ENCODE results near the gene APBA1.

Gene APBA1

DNA sequence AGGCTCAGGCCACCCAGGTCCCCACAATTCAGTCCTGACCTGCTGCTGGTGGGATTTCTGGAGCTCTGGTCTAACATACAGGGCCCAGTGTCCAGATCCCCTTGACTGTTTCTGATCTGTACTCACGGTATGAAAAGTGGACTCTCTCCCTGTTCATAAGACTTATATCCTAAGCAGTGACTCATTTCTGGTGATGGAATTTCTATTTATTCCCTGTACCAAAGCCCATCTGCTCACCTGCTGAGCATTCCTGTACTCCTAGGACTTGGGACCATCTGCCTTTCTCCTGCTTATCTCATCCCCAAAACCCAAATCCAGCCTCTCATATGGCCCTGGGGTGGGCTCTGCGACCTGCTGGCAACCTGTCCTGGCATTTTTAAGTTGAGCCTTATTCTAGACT is 86.6 kb downstream of the APBA1 start:
- no peaks in the 10 kb centered on the region for H3K36me3 ChIP-seq (ENCODE audit: control insufficient read depth in 1 of 2, insufficient read depth in 2 of 2, low read length in 2 of 2)
- no peaks in the 10 kb centered on the region for H3K9me3 ChIP-seq (ENCODE audit: control insufficient read depth in 1 of 2, low read length in 2 of 2)
- no peaks in the 10 kb centered on the region for H3K4me1 ChIP-seq (ENCODE audit: control insufficient read depth in 1 of 2, insufficient read depth in 2 of 2, low read length in 2 of 2)
- H3K4me3 ChIP-seq (ENCODE audit: low read depth in 1 of 2, low read length in 2 of 2), result no peak overlapping the region
- no peak overlapping the region for H3K27ac ChIP-seq (ENCODE audit: low read length)
- no peaks in the 10 kb centered on the region for H3K27me3 ChIP-seq (ENCODE audit: low read depth, low read length)

DNA sequence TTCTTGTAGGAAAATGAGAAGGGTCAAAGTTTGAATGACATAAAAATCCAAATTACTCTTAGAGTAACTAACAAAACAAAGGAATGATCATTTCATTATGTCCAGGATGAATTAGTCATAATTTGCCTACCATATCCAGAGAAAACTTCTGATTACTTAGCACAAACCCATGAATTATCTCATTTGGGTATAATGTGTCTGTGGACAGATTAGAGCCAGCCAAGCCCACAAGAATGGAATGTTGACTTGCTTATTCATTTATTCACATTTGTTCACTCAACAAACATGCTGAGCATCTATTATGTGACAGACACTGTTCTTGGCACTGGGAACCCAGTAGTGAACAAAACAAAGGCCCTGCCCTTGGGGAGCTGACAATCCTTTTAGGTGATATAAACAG is 87.4 kb downstream of the APBA1 start:
- no peak overlapping the region for H3K4me3 ChIP-seq (ENCODE audit: low read depth in 1 of 2, low read length in 2 of 2)
- no peaks in the 10 kb centered on the region for H3K9me3 ChIP-seq (ENCODE audit: control insufficient read depth in 1 of 2, low read length in 2 of 2)
- H3K36me3 ChIP-seq (ENCODE audit: control insufficient read depth in 1 of 2, insufficient read depth in 2 of 2, low read length in 2 of 2), result no peaks in the 10 kb centered on the region
- no peaks in the 10 kb centered on the region for H3K4me1 ChIP-seq (ENCODE audit: control insufficient read depth in 1 of 2, insufficient read depth in 2 of 2, low read length in 2 of 2)
- H3K27me3 ChIP-seq (ENCODE audit: low read depth, low read length), result no peaks in the 10 kb centered on the region
- no peak overlapping the region for H3K27ac ChIP-seq (ENCODE audit: low read length)

DNA sequence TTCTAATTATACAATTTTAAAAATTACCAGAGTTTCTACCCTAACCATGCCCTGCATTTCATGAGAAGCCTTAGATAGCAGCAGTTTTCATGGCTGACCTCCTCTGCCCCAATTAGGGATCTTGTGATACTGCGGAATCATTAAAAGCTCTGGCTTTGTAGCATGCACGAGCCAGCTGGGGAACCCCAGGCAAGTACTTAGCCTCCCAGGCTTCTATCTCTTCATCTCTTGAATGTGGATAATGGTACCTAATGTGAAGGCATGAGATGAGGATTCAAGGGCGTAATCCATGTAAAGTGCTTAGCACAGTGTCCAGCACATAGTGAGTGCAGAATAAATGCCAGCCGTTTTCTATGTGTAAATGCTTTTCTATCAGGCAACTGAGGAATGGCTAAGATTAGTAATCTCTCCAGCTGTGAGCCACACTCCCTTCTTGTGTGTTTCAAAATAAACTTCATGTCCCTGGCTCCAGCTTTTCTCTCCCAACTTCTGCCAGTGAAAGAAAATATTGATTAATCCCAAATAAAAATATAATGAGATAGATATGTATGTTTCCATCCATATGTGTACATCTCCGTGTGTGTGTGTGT is 88.4 kb downstream of the APBA1 start:
- Histone ChIP-seq H3K4me1 (ENCODE audit: control insufficient read depth in 1 of 2, insufficient read depth in 2 of 2, low read length in 2 of 2) (no peaks in the 10 kb centered on the region), H3K4me3 (ENCODE audit: low read depth in 1 of 2, low read length in 2 of 2) (no peak overlapping the region), H3K27me3 (ENCODE audit: low read depth, low read length) (no peaks in the 10 kb centered on the region), H3K36me3 (ENCODE audit: control insufficient read depth in 1 of 2, insufficient read depth in 2 of 2, low read length in 2 of 2) (no peaks in the 10 kb centered on the region), H3K9me3 (ENCODE audit: control insufficient read depth in 1 of 2, low read length in 2 of 2) (no peaks in the 10 kb centered on the region), H3K27ac (ENCODE audit: low read length) (no peak overlapping the region)

DNA sequence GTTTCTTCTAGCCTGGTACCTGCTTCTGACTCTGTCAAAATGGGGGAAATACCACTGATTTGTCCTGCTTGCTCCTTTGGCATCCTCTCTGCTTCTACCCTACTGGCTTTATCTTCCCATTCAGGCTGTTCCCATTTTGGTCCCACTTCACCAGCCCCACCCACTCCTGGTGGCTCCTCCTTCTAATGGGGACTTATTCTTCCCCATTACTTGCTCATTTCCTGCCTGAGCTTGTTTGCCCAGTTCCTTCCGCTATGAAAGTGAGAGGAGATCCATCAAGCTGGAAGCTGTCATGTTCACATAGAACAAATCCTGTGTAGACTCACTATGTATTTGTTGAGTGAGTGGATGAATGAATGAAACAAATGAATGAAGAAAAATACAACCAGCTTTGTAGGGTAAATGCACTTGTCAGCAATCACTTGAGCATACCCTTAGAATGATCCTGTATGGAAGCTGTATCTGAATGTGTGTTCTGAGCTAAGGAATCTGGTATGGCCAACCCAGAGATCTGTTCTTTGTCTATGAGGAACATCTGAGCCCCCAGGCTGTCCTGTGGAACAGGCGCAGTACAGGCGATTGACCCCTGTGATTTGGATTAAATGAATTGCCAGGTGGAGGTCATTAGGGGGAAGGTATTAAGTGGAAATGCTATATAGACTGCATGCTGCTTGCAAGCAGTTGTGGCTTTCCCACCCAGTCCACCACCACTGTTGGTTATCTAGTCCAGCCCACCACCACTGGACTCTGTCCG is 89.5 kb downstream of the APBA1 start:
- Histone ChIP-seq H3K27me3 (ENCODE audit: low read depth, low read length) (no peaks in the 10 kb centered on the region), H3K4me3 (ENCODE audit: low read depth in 1 of 2, low read length in 2 of 2) (no peak overlapping the region), H3K36me3 (ENCODE audit: control insufficient read depth in 1 of 2, insufficient read depth in 2 of 2, low read length in 2 of 2) (no peaks in the 10 kb centered on the region), H3K9me3 (ENCODE audit: control insufficient read depth in 1 of 2, low read length in 2 of 2) (no peaks in the 10 kb centered on the region), H3K27ac (ENCODE audit: low read length) (no peak overlapping the region), H3K4me1 (ENCODE audit: control insufficient read depth in 1 of 2, insufficient read depth in 2 of 2, low read length in 2 of 2) (no peaks in the 10 kb centered on the region)

DNA sequence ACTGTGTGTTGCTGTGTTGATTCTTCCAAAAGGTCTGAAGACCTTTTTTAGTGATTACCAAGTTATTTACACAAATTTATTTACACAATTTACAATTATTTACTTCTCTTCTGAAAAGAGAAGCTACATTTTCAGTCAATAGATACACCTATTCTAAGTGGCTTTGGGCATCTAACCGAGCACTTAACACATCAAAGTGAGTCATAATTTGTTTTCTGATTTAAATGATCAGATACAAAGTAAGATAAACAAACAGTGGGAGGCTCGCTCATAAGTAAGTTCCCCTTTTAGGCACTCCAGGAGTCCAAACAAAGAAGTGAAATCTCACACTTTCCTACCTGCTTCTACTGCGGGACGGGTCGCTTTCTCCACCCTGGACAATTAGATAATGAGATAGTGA is 90.2 kb downstream of the APBA1 start:
- Histone ChIP-seq H3K27me3 (ENCODE audit: low read depth, low read length) (no peaks in the 10 kb centered on the region), H3K4me1 (ENCODE audit: control insufficient read depth in 1 of 2, insufficient read depth in 2 of 2, low read length in 2 of 2) (no peaks in the 10 kb centered on the region), H3K9me3 (ENCODE audit: control insufficient read depth in 1 of 2, low read length in 2 of 2) (no peaks in the 10 kb centered on the region), H3K27ac (ENCODE audit: low read length) (no peak overlapping the region), H3K4me3 (ENCODE audit: low read depth in 1 of 2, low read length in 2 of 2) (no peak overlapping the region), H3K36me3 (ENCODE audit: control insufficient read depth in 1 of 2, insufficient read depth in 2 of 2, low read length in 2 of 2) (no peaks in the 10 kb centered on the region)

DNA sequence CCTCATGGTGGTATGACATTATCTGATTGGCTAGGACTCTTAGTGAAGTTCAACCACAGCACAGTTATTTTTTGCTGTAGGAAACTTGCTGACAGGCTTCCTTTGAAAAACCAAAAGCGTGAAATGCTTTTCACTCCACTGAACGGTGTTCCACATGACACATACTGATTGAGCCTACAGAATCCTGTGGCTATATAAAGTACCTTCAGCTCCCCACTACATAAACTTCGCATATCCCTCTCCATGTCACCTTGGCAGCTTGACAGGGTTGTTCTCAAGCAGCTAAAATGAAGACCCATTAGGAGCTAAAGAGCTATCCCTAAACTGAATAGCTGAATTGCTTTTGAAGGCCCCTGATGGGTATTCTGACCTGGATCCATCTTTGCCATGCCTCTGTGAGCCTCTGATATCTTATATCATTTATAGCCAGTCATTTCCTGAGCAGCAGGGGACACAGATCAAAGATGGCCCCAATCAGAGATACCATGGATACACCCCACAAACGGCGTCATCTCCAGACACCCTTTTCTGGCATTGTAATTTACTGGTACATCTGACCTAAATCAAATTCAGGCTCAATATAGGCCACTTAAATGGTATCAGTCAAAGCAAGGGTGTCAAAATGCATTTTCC is 91.5 kb downstream of the APBA1 start:
- H3K9me3 ChIP-seq (ENCODE audit: control insufficient read depth in 1 of 2, low read length in 2 of 2), result no peaks in the 10 kb centered on the region
- no peak overlapping the region for H3K27ac ChIP-seq (ENCODE audit: low read length)
- H3K27me3 ChIP-seq (ENCODE audit: low read depth, low read length), result no peaks in the 10 kb centered on the region
- no peaks in the 10 kb centered on the region for H3K4me1 ChIP-seq (ENCODE audit: control insufficient read depth in 1 of 2, insufficient read depth in 2 of 2, low read length in 2 of 2)
- H3K4me3 ChIP-seq (ENCODE audit: low read depth in 1 of 2, low read length in 2 of 2), result no peak overlapping the region
- no peaks in the 10 kb centered on the region for H3K36me3 ChIP-seq (ENCODE audit: control insufficient read depth in 1 of 2, insufficient read depth in 2 of 2, low read length in 2 of 2)

DNA sequence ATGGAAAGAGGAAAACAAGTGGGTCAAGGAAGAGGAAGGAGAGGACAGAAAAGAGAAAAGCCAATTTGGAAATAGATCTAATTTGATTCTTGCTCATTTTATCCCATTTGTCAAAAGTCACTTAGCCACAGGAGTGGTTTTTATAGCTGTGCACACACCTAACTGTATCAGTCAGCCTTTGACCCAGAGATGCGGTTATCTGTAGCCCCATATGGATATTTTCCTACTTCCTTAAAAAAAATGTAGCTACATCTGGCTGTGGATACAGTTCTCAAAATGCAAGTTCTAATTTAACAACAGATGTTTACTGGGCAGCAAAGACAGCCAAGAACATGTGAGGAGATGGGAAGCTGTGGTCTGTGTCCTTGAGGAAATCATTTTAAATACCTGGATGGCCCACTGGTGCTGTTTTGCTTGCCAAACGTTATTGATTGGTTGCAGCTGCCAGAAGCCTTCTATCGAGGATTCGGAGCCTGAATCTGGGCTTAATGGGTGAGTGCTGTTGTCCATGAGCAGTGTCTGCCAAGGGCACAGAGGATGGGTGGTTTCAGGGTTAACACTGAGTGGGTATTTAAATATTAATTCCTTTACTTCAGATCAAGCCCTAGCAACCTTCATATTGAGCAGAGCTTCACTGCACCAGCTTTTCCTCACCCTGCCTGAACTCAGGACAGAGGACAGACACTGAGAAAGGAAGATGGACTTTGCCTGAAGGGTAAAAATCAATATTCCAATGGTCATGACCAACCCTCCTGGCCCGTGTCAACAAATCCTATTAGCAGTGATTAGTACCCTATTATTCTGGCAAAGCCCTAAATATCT is 92.2 kb downstream of the APBA1 start:
- no peaks in the 10 kb centered on the region for H3K4me1 ChIP-seq (ENCODE audit: control insufficient read depth in 1 of 2, insufficient read depth in 2 of 2, low read length in 2 of 2)
- no peak overlapping the region for H3K4me3 ChIP-seq (ENCODE audit: low read depth in 1 of 2, low read length in 2 of 2)
- H3K9me3 ChIP-seq (ENCODE audit: control insufficient read depth in 1 of 2, low read length in 2 of 2), result no peaks in the 10 kb centered on the region
- H3K36me3 ChIP-seq (ENCODE audit: control insufficient read depth in 1 of 2, insufficient read depth in 2 of 2, low read length in 2 of 2), result no peaks in the 10 kb centered on the region
- H3K27me3 ChIP-seq (ENCODE audit: low read depth, low read length), result no peaks in the 10 kb centered on the region
- no peak overlapping the region for H3K27ac ChIP-seq (ENCODE audit: low read length)

DNA sequence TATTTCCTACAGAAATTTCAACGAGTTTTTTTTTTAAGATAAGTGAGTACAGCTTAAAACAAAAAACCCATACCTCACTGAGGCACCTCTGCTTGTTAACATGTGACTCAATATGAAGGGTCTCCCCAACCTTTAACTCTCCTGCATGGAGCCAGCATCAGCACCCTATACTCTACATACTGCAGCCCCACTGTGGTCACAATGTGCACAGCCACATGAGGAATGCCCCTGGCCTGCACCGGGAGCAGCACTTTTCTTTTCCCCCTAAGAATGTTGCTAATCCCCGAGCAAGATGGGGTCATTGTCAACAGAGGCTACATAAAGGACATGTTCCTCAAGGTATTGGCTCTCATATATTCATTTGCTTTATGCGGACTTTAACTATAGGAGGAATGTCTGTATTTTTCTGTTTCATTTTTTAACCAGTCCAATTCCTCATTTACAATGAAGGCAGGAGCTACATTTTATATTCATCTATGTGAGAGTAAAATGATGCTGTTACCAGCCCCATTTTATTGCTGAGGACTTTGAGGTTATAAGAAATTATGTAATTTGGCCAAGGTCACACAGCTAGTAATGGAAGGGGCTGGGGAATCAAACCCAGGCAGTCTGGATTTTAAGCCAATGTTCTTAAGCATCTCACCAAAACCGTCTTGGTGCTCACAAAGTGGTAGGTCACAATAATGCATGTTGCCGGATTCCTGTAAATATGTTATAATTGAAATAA is 93.0 kb downstream of the APBA1 start:
- Histone ChIP-seq H3K4me3 (ENCODE audit: low read depth in 1 of 2, low read length in 2 of 2) (no peak overlapping the region), H3K9me3 (ENCODE audit: control insufficient read depth in 1 of 2, low read length in 2 of 2) (no peaks in the 10 kb centered on the region), H3K4me1 (ENCODE audit: control insufficient read depth in 1 of 2, insufficient read depth in 2 of 2, low read length in 2 of 2) (no peaks in the 10 kb centered on the region), H3K27ac (ENCODE audit: low read length) (no peak overlapping the region), H3K27me3 (ENCODE audit: low read depth, low read length) (no peaks in the 10 kb centered on the region), H3K36me3 (ENCODE audit: control insufficient read depth in 1 of 2, insufficient read depth in 2 of 2, low read length in 2 of 2) (no peaks in the 10 kb centered on the region)

DNA sequence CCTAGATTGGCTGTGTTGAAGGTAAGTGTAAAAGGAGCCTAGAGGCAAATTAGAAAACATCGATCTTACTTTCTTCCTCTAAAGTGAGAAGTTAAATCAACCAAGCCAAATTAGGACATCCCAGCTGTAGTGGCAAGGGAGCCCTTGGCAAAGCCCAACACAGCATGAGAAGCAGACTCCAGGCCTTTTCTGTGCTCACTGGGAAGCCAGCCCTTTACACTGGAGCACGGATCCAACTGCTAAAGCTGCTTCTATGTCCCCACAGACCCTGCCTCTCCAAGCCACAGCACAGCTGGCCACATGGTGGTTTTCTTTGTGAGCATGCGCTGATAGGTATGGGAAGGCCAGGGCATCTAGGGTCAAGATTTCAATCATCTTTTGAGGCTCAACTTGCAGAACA is 94.1 kb downstream of the APBA1 start:
- Histone ChIP-seq H3K27ac (ENCODE audit: low read length) (no peak overlapping the region), H3K4me1 (ENCODE audit: control insufficient read depth in 1 of 2, insufficient read depth in 2 of 2, low read length in 2 of 2) (no peaks in the 10 kb centered on the region), H3K27me3 (ENCODE audit: low read depth, low read length) (no peaks in the 10 kb centered on the region), H3K36me3 (ENCODE audit: control insufficient read depth in 1 of 2, insufficient read depth in 2 of 2, low read length in 2 of 2) (no peaks in the 10 kb centered on the region), H3K4me3 (ENCODE audit: low read depth in 1 of 2, low read length in 2 of 2) (no peak overlapping the region), H3K9me3 (ENCODE audit: control insufficient read depth in 1 of 2, low read length in 2 of 2) (no peaks in the 10 kb centered on the region)

DNA sequence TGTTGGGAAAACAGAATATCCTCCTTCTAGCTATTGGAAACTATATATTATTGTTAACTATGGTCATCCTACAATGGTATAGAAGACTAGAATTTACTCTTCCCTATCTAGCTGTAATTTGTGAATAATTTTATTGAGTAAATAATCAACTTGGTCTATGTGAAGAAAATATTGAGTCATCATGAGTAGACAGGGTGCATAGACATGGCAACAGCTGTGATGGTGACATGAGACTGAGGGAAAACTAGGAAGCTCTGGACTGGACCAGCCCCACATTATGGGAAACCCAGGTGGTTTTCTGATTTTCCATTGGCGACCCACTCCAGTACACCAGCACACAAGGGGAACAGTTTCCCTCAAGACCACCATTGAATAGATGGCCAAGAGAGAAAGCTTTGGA is 95.0 kb downstream of the APBA1 start:
- H3K27me3 ChIP-seq (ENCODE audit: low read depth, low read length), result no peaks in the 10 kb centered on the region
- no peaks in the 10 kb centered on the region for H3K9me3 ChIP-seq (ENCODE audit: control insufficient read depth in 1 of 2, low read length in 2 of 2)
- no peaks in the 10 kb centered on the region for H3K4me1 ChIP-seq (ENCODE audit: control insufficient read depth in 1 of 2, insufficient read depth in 2 of 2, low read length in 2 of 2)
- no peak overlapping the region for H3K4me3 ChIP-seq (ENCODE audit: low read depth in 1 of 2, low read length in 2 of 2)
- no peaks in the 10 kb centered on the region for H3K36me3 ChIP-seq (ENCODE audit: control insufficient read depth in 1 of 2, insufficient read depth in 2 of 2, low read length in 2 of 2)
- H3K27ac ChIP-seq (ENCODE audit: low read length), result no peak overlapping the region

DNA sequence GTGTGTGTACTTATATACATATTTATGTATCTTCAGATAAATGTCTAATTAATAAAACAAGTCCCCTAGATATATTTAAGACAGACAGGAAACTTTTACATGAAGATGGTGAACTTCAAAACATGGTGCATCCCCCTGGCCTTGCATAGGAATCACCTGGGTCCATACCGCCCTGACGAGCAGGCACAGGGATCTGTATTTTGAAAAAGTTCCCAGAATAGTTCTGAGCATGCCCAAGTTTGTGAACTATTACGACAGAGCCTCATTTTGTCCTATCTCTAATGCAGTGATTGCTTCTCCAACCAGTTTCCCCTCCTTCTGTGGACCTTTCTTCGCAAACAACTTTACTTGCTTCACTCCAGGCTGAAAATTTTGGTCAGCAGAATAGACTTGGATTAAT is 98.1 kb downstream of the APBA1 start:
- Histone ChIP-seq H3K27ac (ENCODE audit: low read length) (no peak overlapping the region), H3K4me1 (ENCODE audit: control insufficient read depth in 1 of 2, insufficient read depth in 2 of 2, low read length in 2 of 2) (peaks cover 0 to 7% of the 10 kb centered on the region in 2 donors), H3K9me3 (ENCODE audit: control insufficient read depth in 1 of 2, low read length in 2 of 2) (no peaks in the 10 kb centered on the region), H3K4me3 (ENCODE audit: low read depth in 1 of 2, low read length in 2 of 2) (no peak overlapping the region), H3K27me3 (ENCODE audit: low read depth, low read length) (no peaks in the 10 kb centered on the region), H3K36me3 (ENCODE audit: control insufficient read depth in 1 of 2, insufficient read depth in 2 of 2, low read length in 2 of 2) (no peaks in the 10 kb centered on the region)

Data from muscle layer of duodenum (tissue), 2 donors.